ENCODE data around the gene GBX1.

GBX1 gene

GRCh38 chr7:151125470-151125845 lies 42.0 kb downstream of the GBX1 start:
- DNase-seq: no peak

GRCh38 chr7:151124899-151125399 lies 42.5 kb downstream of the GBX1 start:
- no peak for DNase-seq

- no peak for DNase-seq
Measured at GRCh38 chr7:151124481-151124880, 43.0 kb downstream of the GBX1 start.

GRCh38 chr7:151123822-151124464 lies 43.6 kb downstream of the GBX1 start:
- DNase-seq: peak; percentile 67

- no peak for DNase-seq
Measured at GRCh38 chr7:151123158-151123821, 44.2 kb downstream of the GBX1 start.

GRCh38 chr7:151122796-151123157 lies 44.7 kb downstream of the GBX1 start:
- no peak for DNase-seq

- no peak for DNase-seq
Measured at GRCh38 chr7:151122276-151122675, 45.2 kb downstream of the GBX1 start.

GRCh38 chr7:151121380-151122170 lies 45.9 kb downstream of the GBX1 start:
- no peak for DNase-seq

GRCh38 chr7:151120896-151121295 lies 46.6 kb downstream of the GBX1 start:
- DNase-seq: no peak

GRCh38 chr7:151119902-151120301 lies 47.6 kb downstream of the GBX1 start:
- no peak for DNase-seq

- no peak for DNase-seq
Measured at GRCh38 chr7:151119055-151119415, 48.5 kb downstream of the GBX1 start.

GRCh38 chr7:151118108-151119054 lies 49.1 kb downstream of the GBX1 start:
- no peak for DNase-seq

GRCh38 chr7:151117565-151117964 lies 49.9 kb downstream of the GBX1 start:
- DNase-seq: no peak

GRCh38 chr7:151116603-151117440 lies 50.7 kb downstream of the GBX1 start:
- DNase-seq: no peak

- DNase-seq: no peak
Measured at GRCh38 chr7:151115836-151116418, 51.6 kb downstream of the GBX1 start.

GRCh38 chr7:151115121-151115835 lies 52.2 kb downstream of the GBX1 start:
- no peak for DNase-seq

- no peak for DNase-seq
Measured at GRCh38 chr7:151114151-151115090, 53.1 kb downstream of the GBX1 start.

GRCh38 chr7:151113344-151114150 lies 53.9 kb downstream of the GBX1 start:
- no peak for DNase-seq
